Caco-2 (cell line): Measurements from ENCODE around the gene EYA3. TPM values are rescaled to one million over a fixed set of nuclear protein-coding genes. Genes with fewer than 3 reads are reported as not detected.

ENCODE experiments used
- Bru-seq: library from RNA; stranded (reverse); fragments of 400-500 nt; gene quantifications from one replicate; lab custom pipeline; 2021; lab: Mats Ljungman, UMichigan
- BruChase-seq, 2 experiments: library from RNA; stranded (reverse); fragments of 400-500 nt; gene quantifications; one replicate each; lab custom pipeline; 2021; lab: Mats Ljungman, UMichigan
- BruUV-seq: library from RNA; stranded (reverse); fragments of 400-500 nt; replicated peaks from 2 replicates; lab custom pipeline; 2021; lab: Mats Ljungman, UMichigan
- CTCF ChIA-PET: fragments of 300-600 bp; sonication (Branson Sonifier 250); formaldehyde crosslinking; loops from one replicate; lab custom pipeline; 2022; ENCODE audit warnings: antibody characterized with exemption; lab: Charles Lee
- POLR2A ChIA-PET: fragments of 300-600 bp; sonication (Branson Sonifier 250); formaldehyde crosslinking; loops from one replicate; lab custom pipeline; 2022; ENCODE audit warnings: antibody characterized with exemption; lab: Charles Lee
- DNase-seq, 2 experiments: peaks; one replicate each; pipeline versions ENCODE4 v3.0.0 to v3.0.0-alpha.2; 2020 to 2022
- H3K27me3 ChIP-seq: replicated peaks from 2 replicates; pipeline ENCODE4 v1.6.0; 2011; ENCODE audit warnings: low read length; ENCODE audit not compliant: control insufficient read depth, insufficient read depth
- H3K36me3 ChIP-seq: 2 replicates; pipeline ENCODE4 v1.5.1; 2011; ENCODE audit warnings: low read length; ENCODE audit not compliant: control insufficient read depth, insufficient read depth
- H3K4me1 ChIP-seq: fragments of 250-450 bp; sonication (Bioruptor Pico); 2 replicates; pipeline ENCODE4 v1.5.1; 2020; ENCODE audit warnings: mild to moderate bottlenecking
- H3K4me3 ChIP-seq: 2 replicates; pipeline ENCODE4 v1.5.1; 2011; ENCODE audit warnings: low read depth, mild to moderate bottlenecking, control low read depth, low read length
- H3K9me3 ChIP-seq: fragments of 250-450 bp; sonication (Bioruptor Pico); 2 replicates; pipeline ENCODE4 v1.5.1; 2020; ENCODE audit warnings: mild to moderate bottlenecking, moderate library complexity
- H3K27ac Mint-ChIP-seq: one replicate; pipeline ENCODE4 v1.8.0; 2022; ENCODE audit warnings: mixed read lengths; ENCODE audit not compliant: unreplicated experiment
- H3K27me3 Mint-ChIP-seq: one replicate; pipeline ENCODE4 v1.8.0; 2022; ENCODE audit warnings: mixed read lengths; ENCODE audit not compliant: insufficient read depth, unreplicated experiment
- H3K36me3 Mint-ChIP-seq: one replicate; pipeline ENCODE4 v1.8.0; 2022; ENCODE audit warnings: mild to moderate bottlenecking, mixed read lengths; ENCODE audit not compliant: insufficient read depth, unreplicated experiment
- H3K4me1 Mint-ChIP-seq: one replicate; pipeline ENCODE4 v1.8.0; 2022; ENCODE audit warnings: low read depth, mixed read lengths; ENCODE audit not compliant: unreplicated experiment
- H3K4me3 Mint-ChIP-seq: one replicate; pipeline ENCODE4 v1.8.0; 2022; ENCODE audit warnings: mild to moderate bottlenecking, moderate library complexity, mixed read lengths; ENCODE audit not compliant: unreplicated experiment
- H3K9me3 Mint-ChIP-seq: one replicate; pipeline ENCODE4 v1.8.0; 2022; ENCODE audit warnings: mixed read lengths; ENCODE audit not compliant: unreplicated experiment
- CTCF ChIP-seq, 2 experiments: fragments of 200-600 bp in 1 of 2; IDR thresholded peaks; 1 replicate in 1 of 2; 2 replicates in 1 of 2; pipeline versions ENCODE4 v1.5.1 to v1.8.0; 2011 to 2022; ENCODE audit warnings: antibody characterized with exemption in 1 of 2, control low read depth in 1 of 2, inconsistent platforms in 1 of 2, low read depth in 1 of 2, low read length in 1 of 2, mild to moderate bottlenecking in 1 of 2, moderate library complexity in 1 of 2; ENCODE audit not compliant: insufficient read depth in 1 of 2, severe bottlenecking in 1 of 2, unreplicated experiment in 1 of 2
- intact Hi-C: fragments of 100-400 bp; cut with micrococcal nuclease; formaldehyde crosslinking; loops from one replicate; pipeline ENCODE4 v1.10.0; 2022; ENCODE audit not compliant: unreplicated experiment
- long read RNA-seq: library from polyadenylated mRNA; stranded (forward); transcript quantifications from one replicate; pipeline ENCODE4 v2.0.0, GENCODE V29; 2022
- total RNA-seq: library from RNA; stranded (reverse); gene quantifications from 2 replicates; pipeline ENCODE4 v1.2.3, GENCODE V29; 2022

EYA3 gene
- total RNA-seq (9.9 and 11.2 TPM in 2 replicates), Bru-seq, nascent RNA (percentile 66 among the genes with signal in this experiment), BruChase-seq, experiment 1, labeled RNA remaining after a 2-hour chase (percentile 61 among the genes with signal in this experiment), BruChase-seq, experiment 2, labeled RNA remaining after a 6-hour chase (percentile 64 among the genes with signal in this experiment)
- long read RNA-seq, partial matches to known transcripts, result 2 of 5 reads
- long read RNA-seq, other reads (novel, unspliced or antisense), result 3 of 5 reads

- Mint-ChIP-seq H3K4me1 (peaks cover 14% of the 10 kb centered on the region), H3K27ac (peak within 1 kb of the TSS; percentile 98), H3K36me3 (peaks cover 6% of the 10 kb centered on the region), H3K27me3 (no peaks in the 10 kb centered on the region), H3K4me3 (peak within 1 kb of the TSS; percentile 100), H3K9me3 (no peaks in the 10 kb centered on the region)
- POLR2A ChIA-PET, result interaction anchor here (0.5 to 1.6 kb wide), 6 partner anchors 17 to 560 kb away, joined by 3 to 9 read pairs (median 6); partner anchors contain the start of genes ATP5IF1 and RNU11
- no TSS peak for BruUV-seq
- Histone ChIP-seq H3K27me3 (no peaks in the 10 kb centered on the region), H3K4me1 (0 out of 2 replicates have a peak, but pooled peaks cover 6% of the 10 kb centered on the region), H3K36me3 (no peaks in the 10 kb centered on the region), H3K9me3 (no peaks in the 10 kb centered on the region), H3K4me3 (peak within 1 kb of the TSS; percentile 65)
- CTCF ChIA-PET, result interaction anchor here (0.6 to 1.6 kb wide), 3 partner anchors 121 to 231 kb away, joined by 3 to 13 read pairs (median 5); no protein-coding TSS in a partner anchor
- DNase-seq, result peak; percentile 95 to 97
- intact Hi-C loops, result no loop called here
- no peak for TF ChIP-seq CTCF (IDR thresholded peaks at IDR 0.05; ENCODE audit: insufficient read depth in 1 of 2, low read depth in 1 of 2, low read length in 1 of 2, severe bottlenecking in 1 of 2, unreplicated experiment in 1 of 2)
These were observed at the start of gene EYA3 for GRCh38 chr1:28088168-28088961. Gene EYA3 (minus strand): TSS chr1:28088610. CDS start chr1:28058026, 30,584 bp downstream.

DNA sequence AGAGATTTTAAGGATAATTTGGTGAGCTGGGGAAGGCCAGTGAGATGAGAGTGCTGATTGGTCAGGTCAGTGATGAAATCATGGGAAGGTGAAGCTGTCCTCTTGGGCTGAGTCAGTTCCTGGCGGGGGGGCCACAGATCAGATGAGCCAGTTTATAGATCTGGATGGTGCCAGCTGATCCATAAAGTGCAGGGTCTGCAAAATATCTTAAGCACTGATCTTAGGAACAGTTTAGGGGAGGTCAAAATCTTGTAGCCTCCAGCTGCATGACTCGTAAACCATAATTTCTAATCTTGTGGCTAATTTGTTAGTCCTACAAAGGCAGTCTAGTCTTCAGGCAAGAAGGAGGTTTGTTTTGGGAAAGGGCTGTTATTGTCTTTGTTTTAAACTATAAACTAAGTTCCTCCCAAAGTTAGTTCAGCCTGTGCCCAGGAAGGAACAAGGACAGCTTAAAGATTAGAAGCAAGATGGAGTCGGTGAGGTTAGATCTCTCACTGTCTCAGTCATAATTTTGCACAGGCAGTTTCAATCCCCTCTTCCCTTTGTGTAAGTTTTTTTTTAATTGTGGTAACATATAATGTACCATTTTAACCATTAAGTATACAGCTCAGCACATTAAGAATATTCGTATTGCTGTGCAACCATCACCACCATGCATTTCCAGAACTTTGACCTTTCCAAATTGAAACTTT lies 48.7 kb upstream of the EYA3 start:
- DNase-seq, result no peak
- H3K36me3 ChIP-seq, result no peaks in the 10 kb centered on the region
- BruUV-seq, result no TSS peak
- no peaks in the 10 kb centered on the region for H3K9me3 Mint-ChIP-seq
- intact Hi-C loops, result no loop called here
- no peaks in the 10 kb centered on the region for H3K36me3 Mint-ChIP-seq
- no peaks in the 10 kb centered on the region for H3K27me3 Mint-ChIP-seq
- CTCF ChIA-PET, result no interaction called here
- H3K4me1 ChIP-seq, result no peaks in the 10 kb centered on the region
- no peak for TF ChIP-seq CTCF (IDR thresholded peaks at IDR 0.05; ENCODE audit: insufficient read depth in 1 of 2, low read depth in 1 of 2, low read length in 1 of 2, severe bottlenecking in 1 of 2, unreplicated experiment in 1 of 2)
- POLR2A ChIA-PET, result no interaction called here
- no peaks in the 10 kb centered on the region for H3K4me1 Mint-ChIP-seq
- H3K9me3 ChIP-seq, result no peaks in the 10 kb centered on the region
- H3K27ac Mint-ChIP-seq, result no peak overlapping the region
- H3K27me3 ChIP-seq, result no peaks in the 10 kb centered on the region
- no peak overlapping the region for H3K4me3 Mint-ChIP-seq
- H3K4me3 ChIP-seq, result no peak overlapping the region
